ENCODE measurements around the gene RAB11FIP3. TPM values are rescaled to one million over a fixed set of nuclear protein-coding genes. Genes with fewer than 3 reads are reported as not detected.

The RAB11FIP3 gene
- total RNA-seq, 1 donor = 14.7 TPM

DNA sequence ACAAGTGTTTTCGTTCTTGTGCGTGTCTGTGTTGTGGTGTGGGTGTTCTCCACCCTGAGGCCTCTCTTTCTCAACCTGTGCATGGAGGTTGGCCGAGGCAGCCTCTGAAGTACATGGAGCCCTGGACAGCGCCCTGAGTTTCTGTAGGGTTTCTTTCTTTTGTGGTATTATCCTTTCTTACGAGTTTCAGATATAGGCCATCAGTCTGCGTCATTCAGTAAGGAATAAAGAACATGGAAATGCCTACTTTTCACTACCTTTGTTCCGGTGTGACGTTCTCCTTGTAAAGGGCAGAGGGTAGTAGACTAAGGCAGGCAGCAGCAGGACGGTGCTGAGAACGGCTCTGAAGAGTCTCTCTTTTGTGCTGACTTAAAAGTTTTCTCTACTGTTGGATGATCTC is 18.6 kb downstream of the RAB11FIP3 start:
- no peak overlapping the region for H3K4me3 ChIP-seq (ENCODE audit: low read depth, low read length)
- DNase-seq (ENCODE audit: low read depth) = no peak
- TF ChIP-seq CTCF (IDR thresholded peaks at IDR 0.05; ENCODE audit: insufficient read depth, low read length) = no peak

- H3K4me3 ChIP-seq (ENCODE audit: low read depth, low read length) = no peak overlapping the region
- no peak for DNase-seq (ENCODE audit: low read depth)
- no peak for TF ChIP-seq CTCF (IDR thresholded peaks at IDR 0.05; ENCODE audit: insufficient read depth, low read length)
These were observed 20.1 kb downstream of the RAB11FIP3 start for GRCh38 chr16:445566-445965.

GRCh38 chr16:450385-450784 is 24.9 kb downstream of the RAB11FIP3 start:
- DNase-seq (ENCODE audit: low read depth) = no peak
- TF ChIP-seq CTCF (IDR thresholded peaks at IDR 0.05; ENCODE audit: insufficient read depth, low read length) = no peak
- no peak overlapping the region for H3K4me3 ChIP-seq (ENCODE audit: low read depth, low read length)

GRCh38 chr16:450785-451512 is 25.5 kb downstream of the RAB11FIP3 start:
- DNase-seq (ENCODE audit: low read depth) = no peak
- no peak overlapping the region for H3K4me3 ChIP-seq (ENCODE audit: low read depth, low read length)
- TF ChIP-seq CTCF (IDR thresholded peaks at IDR 0.05; ENCODE audit: insufficient read depth, low read length) = no peak

GRCh38 chr16:454397-454940 is 29.0 kb downstream of the RAB11FIP3 start:
- no peak for TF ChIP-seq CTCF (IDR thresholded peaks at IDR 0.05; ENCODE audit: insufficient read depth, low read length)
- H3K4me3 ChIP-seq (ENCODE audit: low read depth, low read length) = no peak overlapping the region
- DNase-seq (ENCODE audit: low read depth) = no peak

- H3K4me3 ChIP-seq (ENCODE audit: low read depth, low read length) = no peak overlapping the region
- no peak for TF ChIP-seq CTCF (IDR thresholded peaks at IDR 0.05; ENCODE audit: insufficient read depth, low read length)
- no peak for DNase-seq (ENCODE audit: low read depth)
These were observed 30.0 kb downstream of the RAB11FIP3 start for GRCh38 chr16:455453-455852.

All from fibroblast of the aortic adventitia (primary cell).